HG02610 (cell line): ENCODE data around the gene IPPK.

Experiments
- ATAC-seq: cut with Tn5 transposase; IDR thresholded peaks from one replicate; pipeline ENCODE4 v1.9.1; 2021; ENCODE audit warnings: mild to moderate bottlenecking, moderate library complexity; ENCODE audit not compliant: unreplicated experiment

IPPK gene

DNA sequence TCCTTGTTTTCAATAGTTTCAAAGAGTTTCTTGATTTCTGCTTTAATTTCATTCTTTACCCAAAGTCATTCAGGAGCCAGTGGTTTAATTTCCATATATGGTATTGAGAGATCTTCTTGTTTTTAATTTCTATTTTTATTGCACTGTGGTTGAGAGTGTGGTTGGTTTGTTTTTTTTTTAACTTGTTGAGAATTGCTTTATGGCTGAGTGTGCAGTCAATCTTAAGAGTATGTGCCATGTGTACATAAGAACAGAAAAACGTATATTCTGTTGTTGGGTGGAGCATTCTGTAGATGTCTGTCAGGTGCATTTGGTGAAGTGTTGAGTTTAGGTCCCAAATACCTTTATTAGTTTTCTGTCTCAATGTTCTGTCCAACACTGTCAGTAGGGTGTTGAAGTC lies 26.7 kb upstream of the IPPK start:
- ATAC-seq, result no peak

DNA sequence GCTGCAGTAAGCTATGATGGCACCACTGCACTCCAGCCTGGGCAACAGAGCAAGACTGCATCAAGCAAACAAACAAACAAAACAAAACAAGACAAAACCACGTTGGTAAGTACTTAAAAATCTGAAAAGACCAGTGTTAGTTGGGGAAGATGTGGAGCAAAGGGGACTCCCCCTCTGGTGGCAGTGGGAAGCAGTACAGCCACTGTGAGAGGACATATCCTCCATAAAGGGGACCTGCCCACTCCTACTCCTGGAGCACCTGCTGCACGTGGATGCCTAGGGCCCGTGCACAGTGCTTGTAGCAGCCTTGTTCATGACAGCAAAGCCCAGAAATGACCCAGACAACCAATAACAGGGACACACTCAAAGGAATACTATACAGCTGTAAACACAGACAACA lies 17.0 kb upstream of the IPPK start:
- no peak for ATAC-seq

DNA sequence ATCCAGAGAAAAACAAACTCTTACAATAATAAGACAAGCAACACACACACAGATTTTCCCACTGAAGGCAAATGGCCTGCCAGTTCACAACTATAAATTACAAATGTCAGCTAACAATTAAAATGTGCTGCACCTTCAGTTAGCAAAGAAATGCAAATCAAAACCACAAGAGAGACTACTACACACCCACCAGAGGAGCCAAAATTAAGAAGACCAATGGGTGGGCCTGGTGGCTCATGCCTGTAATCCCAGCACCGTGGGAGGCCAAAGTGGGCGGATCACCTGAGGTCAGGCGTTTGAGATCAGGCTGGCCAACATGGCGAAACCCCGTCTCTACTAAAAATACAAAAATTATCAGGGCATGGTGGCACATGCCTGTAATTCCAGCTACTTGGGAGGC lies 15.1 kb upstream of the IPPK start:
- no peak for ATAC-seq

DNA sequence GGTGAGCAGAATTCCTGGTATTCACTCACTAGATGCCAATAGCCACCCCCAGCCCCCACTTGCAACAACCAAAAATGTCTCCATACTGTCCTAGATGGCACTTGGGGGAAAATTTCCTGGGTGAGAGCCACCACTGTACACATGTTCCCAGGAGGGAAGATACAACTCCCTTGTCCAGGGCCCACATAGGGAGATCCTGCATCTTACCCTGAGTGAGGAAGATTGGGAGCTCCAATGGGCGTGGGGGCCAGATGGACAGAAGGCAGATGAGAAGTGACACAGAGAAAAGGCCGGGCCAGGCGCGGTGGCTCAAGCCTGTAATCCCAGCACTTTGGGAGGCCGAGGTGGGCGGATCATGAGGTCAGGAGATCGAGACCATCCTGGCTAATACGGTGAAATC lies 12.3 kb upstream of the IPPK start:
- ATAC-seq, result no peak

DNA sequence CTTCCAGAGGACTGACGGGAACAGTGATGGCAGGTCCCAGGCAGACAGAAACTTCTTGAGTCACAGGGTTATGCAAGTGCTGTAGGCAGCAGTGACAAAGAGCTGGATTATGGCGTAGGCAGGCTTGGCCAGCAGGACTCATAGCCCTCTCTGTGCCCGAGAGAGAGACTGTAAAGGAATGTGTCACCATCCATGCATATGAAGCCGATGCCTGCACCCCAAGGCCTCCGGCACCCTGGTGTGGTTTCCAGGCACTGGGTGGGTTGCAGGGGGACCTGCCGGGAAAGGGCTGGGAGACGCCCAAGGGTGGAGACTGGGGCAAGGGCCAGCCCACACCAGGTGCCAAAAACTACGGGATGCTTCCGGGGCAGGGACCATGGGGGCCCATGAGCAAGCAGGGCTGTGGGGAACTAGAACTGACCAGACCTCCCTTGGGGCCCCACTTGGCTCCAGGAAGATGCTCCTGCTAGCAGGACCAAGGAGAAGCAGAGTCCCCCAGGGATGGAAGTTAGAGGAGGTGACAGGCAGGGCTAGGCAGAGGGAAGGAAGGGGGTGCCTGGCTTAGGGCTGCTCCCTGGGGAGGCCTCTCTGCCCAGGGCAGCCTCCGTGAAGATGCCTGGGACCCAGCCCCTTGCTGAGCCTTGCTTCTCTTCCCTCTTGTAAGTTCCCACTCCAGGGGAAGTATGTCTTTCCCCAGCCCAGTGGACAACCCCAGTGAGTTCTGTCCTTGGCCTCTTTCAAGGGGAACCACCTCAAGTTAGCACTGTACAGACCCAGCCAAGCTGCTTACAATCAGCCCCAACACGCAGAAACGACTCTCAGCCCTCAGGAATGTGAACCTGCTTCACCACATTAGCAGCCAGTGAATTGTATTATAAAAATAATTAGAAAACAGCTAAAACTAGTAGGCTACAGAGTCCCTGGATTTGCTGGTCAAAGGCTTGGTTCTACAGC lies 10.5 kb upstream of the IPPK start:
- ATAC-seq, result no peak

DNA sequence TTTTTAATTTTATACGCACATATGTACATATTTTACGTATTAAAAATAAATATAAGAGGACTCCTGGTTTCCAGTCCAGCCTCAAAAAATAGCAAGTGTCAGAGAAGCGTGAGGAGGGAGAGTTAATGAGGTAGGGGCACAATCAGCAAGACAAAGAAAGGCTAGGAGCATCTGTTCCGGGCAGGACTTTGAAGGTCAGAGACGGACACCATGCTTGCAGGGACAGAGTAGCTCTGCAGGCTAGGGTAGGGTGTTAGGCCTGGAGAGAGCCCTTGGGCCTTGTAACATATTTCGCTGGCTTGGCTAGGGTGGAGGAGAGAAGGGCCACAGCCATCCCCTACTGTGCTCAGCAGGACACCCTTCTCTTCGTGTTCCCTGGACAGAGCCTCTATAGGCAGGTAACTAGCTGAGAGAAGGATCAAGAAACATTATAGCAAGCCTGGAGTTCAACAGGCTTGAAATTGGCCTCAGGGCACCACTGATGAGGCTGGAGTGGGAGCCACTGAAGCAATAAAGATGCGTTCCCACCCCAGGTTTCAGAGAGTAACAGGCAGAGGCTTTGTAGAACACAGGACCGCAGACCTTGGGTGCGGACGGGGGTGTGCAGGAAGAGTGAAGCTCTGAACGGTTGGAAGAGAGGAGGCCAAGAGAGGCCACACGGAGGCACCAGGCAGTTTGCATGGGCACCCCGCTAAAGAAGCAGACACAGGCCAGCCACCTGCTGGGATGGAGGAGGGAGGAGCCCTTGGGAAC lies 9.7 kb upstream of the IPPK start:
- no peak for ATAC-seq

DNA sequence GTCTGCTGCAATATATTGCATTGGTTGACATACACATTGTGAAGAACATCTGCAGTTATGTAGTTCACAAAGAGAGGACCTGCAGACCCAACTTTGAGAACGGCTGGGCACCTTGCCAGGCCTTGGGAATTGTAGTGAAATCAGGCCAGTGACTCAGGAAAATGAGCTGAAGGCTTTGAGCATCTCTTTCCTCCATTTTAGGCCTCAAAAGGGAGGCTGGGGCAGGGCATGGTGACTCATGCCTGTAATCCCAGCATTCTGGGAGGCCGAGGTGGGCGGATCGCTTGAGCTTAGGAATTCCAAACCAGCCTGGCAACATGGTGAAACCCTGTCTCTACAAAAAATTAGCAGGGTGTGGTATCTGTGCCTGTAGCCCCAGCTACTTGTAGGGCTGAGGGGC lies 1.4 kb upstream of the IPPK start:
- ATAC-seq, result no peak

DNA sequence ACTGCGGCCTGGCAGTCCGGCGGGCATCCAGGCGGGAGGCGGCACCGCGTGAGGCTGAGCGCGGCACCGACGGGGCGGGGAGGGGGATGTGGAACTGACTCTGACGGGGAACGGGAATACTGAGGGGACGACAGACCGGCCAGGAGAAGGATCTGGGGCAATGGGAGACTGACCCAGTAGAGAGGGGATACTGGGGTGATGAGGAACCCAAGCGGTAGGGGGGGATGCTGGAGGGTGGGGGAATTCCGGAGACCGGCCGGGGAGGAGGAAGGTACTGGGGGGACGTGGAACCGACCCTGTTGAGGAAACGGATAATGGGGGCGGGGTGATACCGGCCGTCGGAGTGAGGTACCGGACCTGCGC lies 423 bp downstream of the IPPK start:
- ATAC-seq, result no peak

DNA sequence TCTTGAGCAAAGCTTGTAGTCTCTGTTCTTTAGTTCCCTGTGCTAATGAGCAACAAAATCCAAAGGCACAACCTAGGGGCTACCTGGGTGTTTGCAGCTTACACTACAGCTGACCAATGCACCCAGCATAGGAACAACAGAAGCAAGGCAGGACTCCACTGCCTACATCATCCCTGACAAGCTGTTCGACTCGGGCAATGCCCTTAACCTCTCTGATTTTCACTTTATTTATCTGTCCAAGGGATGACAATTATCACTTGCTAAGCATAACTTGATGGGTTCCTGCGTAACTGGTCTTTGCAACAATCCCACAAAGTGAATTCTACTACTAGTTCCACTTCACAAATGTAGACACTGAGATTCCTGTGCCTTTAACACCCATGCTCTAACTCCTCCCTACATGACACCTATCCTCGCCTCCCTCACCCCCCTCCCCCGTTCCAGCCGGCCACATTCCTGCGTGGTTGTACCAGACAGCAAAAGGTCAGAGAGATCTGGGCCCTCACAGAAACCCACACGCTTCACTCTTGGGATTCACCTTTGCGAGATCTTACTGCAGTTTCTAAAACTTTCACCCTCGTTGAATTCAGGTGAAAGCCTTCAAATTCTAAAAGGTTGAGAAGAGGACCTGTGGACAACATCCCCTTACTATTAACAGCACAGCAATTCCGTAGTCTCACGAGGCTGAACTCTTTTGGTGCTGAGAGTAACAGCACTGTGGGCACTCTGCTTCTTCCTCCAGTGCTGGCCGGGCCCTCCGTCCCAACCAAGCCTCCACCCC lies 995 bp downstream of the IPPK start:
- no peak for ATAC-seq

DNA sequence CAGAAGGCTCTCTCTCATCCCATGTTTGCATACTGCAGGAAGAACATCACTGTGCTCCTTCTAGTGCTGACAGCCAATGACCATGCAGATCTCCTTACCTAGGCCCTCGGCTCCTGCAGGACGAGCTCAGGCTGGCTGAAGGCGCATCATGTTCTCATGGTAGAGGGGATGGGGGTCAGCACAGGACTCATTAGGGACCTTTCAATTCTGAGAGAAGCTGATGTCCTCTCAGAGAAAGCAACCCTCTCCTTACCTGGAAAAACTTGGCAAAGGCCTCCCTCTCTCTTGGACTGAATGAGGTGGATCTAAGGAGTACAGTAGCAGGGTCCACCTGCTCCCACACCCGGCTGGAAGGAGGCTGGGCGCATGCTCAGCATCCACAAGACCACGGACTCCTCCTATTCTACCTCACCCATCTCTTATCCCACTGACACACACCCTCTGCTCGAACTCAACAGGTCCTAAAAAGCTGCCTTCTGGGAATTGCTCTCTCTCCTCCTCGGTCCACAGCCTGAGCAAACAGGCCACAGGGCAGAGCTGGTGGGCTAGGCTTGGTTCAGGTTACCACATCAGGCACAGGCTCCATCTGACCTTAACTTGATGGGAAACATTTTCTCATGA lies 2.9 kb downstream of the IPPK start:
- no peak for ATAC-seq

DNA sequence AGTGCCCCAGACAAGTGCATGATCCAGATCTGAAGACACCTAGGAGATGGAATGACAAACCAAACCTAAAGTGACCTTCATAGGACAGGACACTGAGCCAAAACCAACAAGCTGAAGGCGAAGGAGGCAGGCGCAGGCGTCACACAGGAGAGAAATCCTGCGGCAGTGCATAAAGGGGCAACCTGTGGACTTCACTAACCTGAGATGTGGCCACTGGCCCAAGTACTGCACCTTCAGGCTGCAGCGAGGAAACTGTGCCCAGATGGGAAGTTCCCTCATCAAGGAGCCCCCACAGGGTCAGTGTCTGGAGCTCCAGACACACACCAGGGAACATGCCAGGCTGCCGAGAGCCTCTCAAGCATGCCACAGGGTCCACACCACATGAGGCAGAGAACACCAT lies 3.7 kb downstream of the IPPK start:
- no peak for ATAC-seq

DNA sequence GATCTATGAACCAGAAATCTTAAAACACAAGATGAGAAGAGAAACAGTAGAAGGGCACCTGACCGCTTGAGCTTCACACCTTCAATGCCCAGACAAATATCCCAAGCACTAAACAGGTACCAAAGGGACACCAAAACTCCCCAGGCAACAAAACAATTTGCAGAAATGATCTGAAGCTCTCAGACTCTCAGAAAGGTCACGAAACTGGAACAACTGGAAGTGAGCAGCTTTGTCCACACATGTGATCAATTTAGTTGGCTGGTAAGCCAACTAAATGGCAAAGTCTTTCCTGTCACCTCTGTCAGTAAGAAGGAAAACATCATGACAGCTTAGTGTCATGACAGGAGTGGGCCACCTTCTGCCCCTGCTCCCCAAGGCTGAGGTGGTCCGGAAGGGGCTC lies 4.1 kb downstream of the IPPK start:
- ATAC-seq, result no peak

DNA sequence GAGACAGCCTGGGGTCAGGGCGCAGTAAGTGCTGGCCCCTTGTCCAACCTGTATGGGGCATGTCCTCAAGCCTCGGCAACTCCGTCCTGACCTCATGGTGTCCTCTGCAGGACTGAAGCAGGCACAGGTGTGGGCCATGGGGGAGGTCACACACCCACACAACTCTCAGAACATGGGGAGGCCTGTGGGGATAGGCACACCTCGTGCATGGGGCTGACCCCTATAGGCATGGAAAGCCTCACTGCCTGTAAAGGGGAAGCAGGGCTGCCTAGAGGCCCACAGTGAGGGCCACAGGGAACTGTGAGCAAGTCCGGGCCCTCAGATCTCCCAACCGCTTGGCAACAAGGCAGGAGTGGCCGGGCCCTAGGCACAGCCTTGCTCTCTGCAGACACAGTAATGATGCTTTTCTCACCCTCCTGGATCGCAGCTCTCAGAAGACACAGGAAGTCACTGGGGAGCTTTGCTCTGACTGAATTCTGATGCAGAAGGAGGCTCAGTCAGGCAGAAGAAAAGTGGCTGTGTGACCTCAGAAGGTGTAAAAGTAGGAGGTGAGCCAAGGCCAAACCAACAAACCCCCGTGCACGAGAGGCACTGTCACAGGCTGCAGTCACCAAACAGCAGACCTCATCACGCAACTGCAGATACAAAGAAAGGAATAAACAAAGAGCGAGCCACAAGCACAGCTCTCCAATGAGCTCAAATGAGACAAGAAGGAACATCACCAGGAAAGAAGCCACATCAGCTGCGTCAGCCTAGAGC lies 5.4 kb downstream of the IPPK start:
- ATAC-seq, result peak; percentile 52

DNA sequence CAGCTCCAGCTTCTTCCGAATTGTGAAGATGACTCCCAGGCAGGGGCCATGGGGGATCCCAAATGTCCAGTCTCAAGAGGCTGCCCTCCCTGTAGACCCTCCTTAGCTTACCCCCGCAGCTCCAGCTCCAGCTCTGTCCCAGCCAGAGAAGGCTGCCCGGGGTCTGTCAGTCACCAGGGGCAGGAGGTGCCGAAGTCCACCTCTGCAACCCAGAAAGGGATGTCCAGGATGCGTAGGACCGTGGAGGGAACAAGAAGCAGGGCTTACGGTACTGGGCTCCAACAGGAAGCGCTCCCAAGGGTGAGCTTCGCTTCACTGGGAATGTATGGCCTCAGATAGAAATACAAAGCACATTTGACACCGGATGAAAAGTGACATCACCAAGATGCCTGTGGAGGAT lies 6.0 kb downstream of the IPPK start:
- ATAC-seq, result no peak

DNA sequence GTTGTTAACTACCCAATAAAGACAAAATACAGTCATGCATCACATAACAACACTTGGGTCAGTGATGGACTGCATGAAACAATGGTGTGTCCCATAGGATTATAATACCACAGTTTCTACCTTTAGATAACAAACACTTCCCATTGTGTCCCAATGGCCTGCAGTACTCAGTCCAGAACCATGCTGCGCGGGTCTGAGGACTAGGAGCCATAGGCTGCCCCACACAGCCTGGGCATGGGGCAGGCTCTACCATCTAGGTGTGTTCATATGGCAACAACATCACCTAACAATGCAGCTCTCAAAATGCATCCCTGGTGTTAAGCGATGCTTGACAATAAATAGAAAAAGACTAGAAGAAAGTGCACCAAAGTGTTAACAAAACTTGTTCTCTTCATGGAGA lies 6.8 kb downstream of the IPPK start:
- no peak for ATAC-seq

DNA sequence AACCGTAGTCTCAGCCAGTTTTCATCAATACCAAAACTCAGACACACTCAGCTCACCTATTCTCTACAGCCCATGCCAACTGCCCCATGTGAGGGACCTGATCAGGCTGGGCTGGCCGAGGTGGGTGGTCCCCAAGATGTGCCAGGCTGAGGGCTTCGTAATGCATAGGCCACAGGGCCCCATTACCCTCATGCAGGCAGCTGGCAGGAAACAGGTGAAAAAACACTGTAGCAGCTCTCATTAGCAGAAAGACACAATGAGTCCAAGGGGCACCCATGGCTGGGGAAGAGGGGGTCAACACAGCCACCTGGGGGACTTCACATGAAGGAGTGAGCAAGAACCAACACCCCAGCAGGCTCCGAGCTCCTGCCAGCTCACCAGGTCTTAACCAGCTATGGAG lies 8.2 kb downstream of the IPPK start:
- ATAC-seq, result no peak

DNA sequence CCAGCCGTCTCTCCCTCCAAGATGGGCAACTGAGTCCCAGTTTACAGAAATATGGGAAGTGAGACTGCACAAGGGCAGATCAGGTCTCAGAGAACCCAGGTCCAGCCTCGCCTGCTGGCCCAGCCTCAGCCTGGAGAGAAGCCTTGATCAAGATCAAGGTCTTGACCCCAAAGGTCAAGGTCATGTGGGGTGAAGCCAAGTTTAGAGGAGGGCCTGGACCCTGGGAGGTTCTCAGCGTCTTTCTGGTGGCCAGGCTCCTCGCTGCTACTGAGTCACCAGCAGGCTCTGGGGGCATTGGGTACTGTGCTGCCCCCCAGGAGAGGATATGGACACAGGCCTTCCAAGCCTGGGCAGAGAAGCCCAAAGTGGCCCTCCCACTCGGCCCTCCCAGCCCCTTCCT lies 8.8 kb downstream of the IPPK start:
- no peak for ATAC-seq

DNA sequence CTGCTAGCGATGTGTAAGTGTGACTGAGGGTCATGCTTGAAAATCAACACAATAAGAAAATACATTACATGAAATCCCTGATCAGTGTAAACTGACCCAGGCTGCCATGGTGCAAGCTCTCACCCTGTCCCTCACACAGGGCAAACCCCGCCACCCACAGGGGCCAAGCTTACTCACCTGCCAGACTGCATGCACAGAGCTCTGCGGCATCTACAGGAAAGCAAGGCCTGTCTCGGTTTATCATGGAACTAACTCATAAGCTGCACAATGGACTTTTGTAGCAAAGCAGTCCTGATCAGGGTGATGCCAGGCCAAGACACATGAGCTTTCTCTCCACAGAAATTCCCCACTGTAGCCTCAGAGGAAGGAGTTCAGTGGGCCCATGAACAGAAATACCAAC lies 9.7 kb downstream of the IPPK start:
- no peak for ATAC-seq

DNA sequence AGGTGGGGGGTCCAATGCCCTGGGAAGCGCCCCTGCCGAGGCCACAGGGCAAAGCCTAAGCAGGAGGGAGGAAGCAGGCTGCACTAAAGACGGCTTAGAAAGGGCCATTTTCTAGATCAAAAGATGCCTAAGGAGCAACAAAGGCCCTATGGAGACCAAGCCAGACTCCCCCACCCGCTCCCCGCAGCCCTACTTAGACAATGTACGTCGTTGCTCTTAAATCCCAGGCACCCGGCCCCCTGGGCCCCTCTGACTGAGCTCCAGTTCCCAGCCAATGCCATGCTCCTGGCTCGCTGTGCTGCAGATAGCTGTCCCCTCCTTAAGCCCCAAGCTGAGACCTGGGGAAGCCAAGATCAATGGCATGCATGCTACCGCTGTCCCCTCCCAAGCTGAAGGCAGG lies 10.3 kb downstream of the IPPK start:
- no peak for ATAC-seq

DNA sequence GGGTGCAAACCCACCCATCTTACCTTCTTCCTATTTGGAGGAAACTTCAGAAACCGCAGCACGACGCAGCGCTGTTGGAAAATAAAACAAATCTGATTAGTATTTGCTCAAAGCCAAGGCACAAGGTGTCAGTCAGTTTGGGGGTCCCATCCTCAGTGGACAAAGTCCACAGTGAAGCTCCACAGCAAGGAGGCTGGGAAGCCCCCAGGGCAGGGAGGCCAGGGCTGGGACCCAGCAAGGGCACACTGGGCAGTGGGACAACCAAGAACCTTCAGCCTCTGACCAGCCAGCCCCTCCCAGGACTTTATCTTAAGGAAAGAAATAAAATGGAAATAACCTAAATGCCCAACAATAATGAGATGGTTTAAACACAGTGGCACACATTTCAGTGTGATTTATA lies 11.3 kb downstream of the IPPK start:
- no peak for ATAC-seq
